ENCODE results near the gene TMEM114.

TMEM114 gene

DNA sequence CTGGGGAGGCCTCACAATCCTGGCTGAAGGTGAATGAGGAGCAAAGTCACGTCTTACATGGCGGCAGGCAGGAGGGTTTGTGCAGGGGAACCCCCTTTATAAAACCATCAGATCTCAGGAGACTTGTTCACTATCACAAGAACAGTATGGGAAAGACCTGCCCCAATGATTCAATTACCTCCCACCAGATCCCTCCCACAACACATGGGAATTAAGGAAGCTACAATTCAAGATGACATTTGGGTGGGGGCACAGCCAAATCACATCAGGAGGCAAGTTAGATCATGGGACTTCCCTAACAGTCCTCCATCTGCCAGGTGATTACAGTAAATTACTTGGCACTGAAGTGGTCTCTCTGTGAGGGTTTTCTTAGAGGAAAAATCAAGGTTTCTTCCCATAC lies 5.3 kb downstream of the TMEM114 start:
- no peak for TF ChIP-seq CTCF (conservative IDR thresholded peaks at IDR 0.05; ENCODE audit: low read depth, low read length)
- DNase-seq (ENCODE audit: low read depth): no peak
- no peak overlapping the region for H3K4me3 ChIP-seq (ENCODE audit: low read length)

DNA sequence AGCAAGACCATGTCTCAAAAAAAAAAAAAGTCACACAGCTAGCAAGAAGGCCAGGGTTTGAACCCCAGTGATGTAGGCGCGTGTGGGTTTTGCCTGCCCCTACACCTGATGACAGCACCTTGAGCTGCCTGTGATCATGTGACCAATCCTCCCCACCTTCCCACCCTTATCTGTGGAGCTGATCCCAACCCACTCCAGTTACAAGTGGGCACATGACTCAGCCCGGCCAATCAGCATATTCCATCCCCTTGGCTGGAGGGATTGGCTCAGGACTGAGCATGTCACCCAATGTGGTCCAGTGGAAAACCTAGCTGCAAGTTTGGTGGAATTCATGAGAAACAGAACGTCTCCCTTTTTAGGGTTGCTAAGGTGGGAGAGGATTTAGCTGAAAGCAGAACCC lies 6.6 kb downstream of the TMEM114 start:
- no peak for TF ChIP-seq CTCF (conservative IDR thresholded peaks at IDR 0.05; ENCODE audit: low read depth, low read length)
- no peak overlapping the region for H3K4me3 ChIP-seq (ENCODE audit: low read length)
- no peak for DNase-seq (ENCODE audit: low read depth)

DNA sequence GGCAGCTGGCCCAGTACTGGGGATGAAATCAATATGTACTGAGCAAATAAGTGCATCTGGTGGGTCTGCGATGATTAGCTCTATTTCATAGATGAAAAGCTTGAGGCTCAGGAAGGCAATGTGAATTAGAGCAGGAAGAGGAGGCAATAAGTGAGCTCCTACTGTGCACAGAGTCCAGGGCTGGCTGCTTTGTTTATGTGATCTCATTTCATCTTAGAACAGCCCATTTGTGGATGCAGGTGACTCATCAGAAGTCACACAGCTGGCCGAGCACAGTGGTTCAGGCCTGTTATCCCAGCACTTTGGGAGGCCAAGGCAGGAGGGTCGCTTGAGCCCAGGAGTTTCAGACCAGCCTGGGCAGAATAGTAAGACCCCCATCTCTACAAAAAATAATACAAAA lies 7.1 kb downstream of the TMEM114 start:
- no peak overlapping the region for H3K4me3 ChIP-seq (ENCODE audit: low read length)
- DNase-seq (ENCODE audit: low read depth): no peak
- TF ChIP-seq CTCF (conservative IDR thresholded peaks at IDR 0.05; ENCODE audit: low read depth, low read length): no peak

- no peak for TF ChIP-seq CTCF (conservative IDR thresholded peaks at IDR 0.05; ENCODE audit: low read depth, low read length)
- no peak for DNase-seq (ENCODE audit: low read depth)
- no peak overlapping the region for H3K4me3 ChIP-seq (ENCODE audit: low read length)
Measured at GRCh38 chr16:8581831-8582580, 8.3 kb downstream of the TMEM114 start.

DNA sequence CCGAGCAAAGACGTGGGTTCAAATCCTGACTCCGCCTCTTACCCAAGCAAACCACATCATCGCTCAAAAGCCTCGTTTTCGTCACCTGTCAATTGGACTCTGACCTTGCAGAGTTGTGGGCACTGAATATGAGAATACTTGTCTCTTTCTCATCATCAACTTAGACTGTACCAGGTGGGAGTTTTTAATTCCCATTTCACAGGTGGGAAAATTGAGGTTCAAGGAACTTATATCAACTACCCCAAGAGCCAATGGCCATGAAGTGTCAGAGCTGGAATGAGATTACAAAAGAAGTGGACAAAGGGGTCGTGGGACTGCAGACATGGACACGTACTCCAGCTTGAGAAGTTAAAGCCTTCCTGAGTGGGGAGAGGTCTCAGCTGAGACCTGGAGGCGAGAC lies 10.8 kb downstream of the TMEM114 start:
- no peak for TF ChIP-seq CTCF (conservative IDR thresholded peaks at IDR 0.05; ENCODE audit: low read depth, low read length)
- DNase-seq (ENCODE audit: low read depth): no peak
- H3K4me3 ChIP-seq (ENCODE audit: low read length): no peak overlapping the region

- H3K4me3 ChIP-seq (ENCODE audit: low read length): no peak overlapping the region
- no peak for TF ChIP-seq CTCF (conservative IDR thresholded peaks at IDR 0.05; ENCODE audit: low read depth, low read length)
- DNase-seq (ENCODE audit: low read depth): no peak
Measured at GRCh38 chr16:8577678-8578304, 12.5 kb downstream of the TMEM114 start.
